ENCODE data around the gene CALHM3. TPM values are rescaled to one million over a fixed set of nuclear protein-coding genes. Genes with fewer than 3 reads are reported as not detected.

Gene CALHM3
- total and polyA plus RNA-seq, 3 experiments from 2014 or later: not detected

- Mint-ChIP-seq H3K27me3 (no peaks in the 10 kb centered on the region), H3K27ac (peak overlapping the region; percentile 87 to 99 (median 95)), H3K4me1 (peaks cover 51 to 72% (median 55%) of the 10 kb centered on the region in 3 donors), H3K9me3 (no peaks in the 10 kb centered on the region), H3K4me3 (peak overlapping the region; percentile 81 to 98 (median 96)), H3K36me3 (peaks cover 7 to 51% (median 9%) of the 10 kb centered on the region in 3 donors)
- CTCF ChIA-PET: interaction anchor here (1.1 to 5.9 kb wide), 8 partner anchors 14 to 35 kb away, joined by 3 to 30 read pairs (median 8); no protein-coding TSS in a partner anchor
- Histone ChIP-seq H3K4me1 (ENCODE audit: insufficient read depth, low read length) (peaks cover 30% of the 10 kb centered on the region), H3K27ac (ENCODE audit: low read depth, low read length) (peak overlapping the region; percentile 61), H3K36me3 (ENCODE audit: insufficient read depth, low read length) (peaks cover 8% of the 10 kb centered on the region), H3K4me3 (ENCODE audit: low read length) (peak overlapping the region; percentile 78), H3K9me3 (ENCODE audit: low read length) (no peaks in the 10 kb centered on the region), H3K27me3 (ENCODE audit: insufficient read depth, low read length, poor library complexity, severe bottlenecking) (no peaks in the 10 kb centered on the region)
- peak; percentile 25 to 70 (median 44) for DNase-seq
- POLR2A ChIA-PET: interaction anchor here (1.1 to 3.8 kb wide), 3 partner anchors 20 to 35 kb away, joined by 4 to 25 read pairs (median 5); no protein-coding TSS in a partner anchor
Measured at GRCh38 chr10:103451091-103451813, 27.8 kb downstream of the CALHM3 start.

GRCh38 chr10:103450201-103450695 lies 28.8 kb downstream of the CALHM3 start:
- POLR2A ChIA-PET: interaction anchor here (1.1 to 3.8 kb wide), 2 partner anchors 21 to 33 kb away, joined by 4 to 25 read pairs; no protein-coding TSS in a partner anchor
- Mint-ChIP-seq H3K4me3 (peak overlapping the region; percentile 81 to 98 (median 96)), H3K36me3 (peaks cover 7 to 61% (median 9%) of the 10 kb centered on the region in 3 donors)

GRCh38 chr10:103449208-103450144 lies 29.6 kb downstream of the CALHM3 start:
- no peaks in the 10 kb centered on the region for H3K9me3 Mint-ChIP-seq
- DNase-seq: no peak
- ChIA-PET CTCF (interaction anchor here (1.0 to 5.9 kb wide), 5 partner anchors 12 to 33 kb away, joined by 3 to 30 read pairs (median 8); no protein-coding TSS in a partner anchor), POLR2A (interaction anchor here (3.8 kb wide), 1 partner anchor 22 kb away, joined by 25 read pairs; no protein-coding TSS in a partner anchor)
- peaks cover 7 to 68% (median 9%) of the 10 kb centered on the region in 3 donors for H3K36me3 Mint-ChIP-seq
- H3K4me1 Mint-ChIP-seq: peaks cover 51 to 85% (median 63%) of the 10 kb centered on the region in 3 donors
- peaks cover 30% of the 10 kb centered on the region for H3K4me1 ChIP-seq (ENCODE audit: insufficient read depth, low read length)
- H3K4me3 Mint-ChIP-seq: peak overlapping the region; percentile 53 to 98 (median 96)
- no peak overlapping the region for H3K27ac ChIP-seq (ENCODE audit: low read depth, low read length)
- no peak overlapping the region for H3K4me3 ChIP-seq (ENCODE audit: low read length)
- H3K36me3 ChIP-seq (ENCODE audit: insufficient read depth, low read length): peaks cover 18% of the 10 kb centered on the region
- no peaks in the 10 kb centered on the region for H3K9me3 ChIP-seq (ENCODE audit: low read length)
- no peaks in the 10 kb centered on the region for H3K27me3 Mint-ChIP-seq
- H3K27me3 ChIP-seq (ENCODE audit: insufficient read depth, low read length, poor library complexity, severe bottlenecking): no peaks in the 10 kb centered on the region
- peak overlapping the region; percentile 87 to 99 (median 92) for H3K27ac Mint-ChIP-seq

More at GRCh38 chr10:103450201-103450695, 28.8 kb downstream of the CALHM3 start:
- H3K9me3 ChIP-seq (ENCODE audit: low read length): no peaks in the 10 kb centered on the region
- H3K36me3 ChIP-seq (ENCODE audit: insufficient read depth, low read length): peaks cover 11% of the 10 kb centered on the region
- no peak overlapping the region for H3K27ac ChIP-seq (ENCODE audit: low read depth, low read length)
- no peak for DNase-seq
- H3K4me3 ChIP-seq (ENCODE audit: low read length): peak overlapping the region; percentile 78
- H3K4me1 ChIP-seq (ENCODE audit: insufficient read depth, low read length): peaks cover 30% of the 10 kb centered on the region
- no peaks in the 10 kb centered on the region for H3K27me3 Mint-ChIP-seq
- no peaks in the 10 kb centered on the region for H3K27me3 ChIP-seq (ENCODE audit: insufficient read depth, low read length, poor library complexity, severe bottlenecking)
- peak overlapping the region; percentile 87 to 99 (median 94) for H3K27ac Mint-ChIP-seq
- H3K4me1 Mint-ChIP-seq: peaks cover 51 to 82% (median 59%) of the 10 kb centered on the region in 3 donors
- CTCF ChIA-PET: interaction anchor here (1.1 to 5.9 kb wide), 6 partner anchors 15 to 35 kb away, joined by 3 to 30 read pairs (median 12); no protein-coding TSS in a partner anchor
- H3K9me3 Mint-ChIP-seq: no peaks in the 10 kb centered on the region

- H3K27ac Mint-ChIP-seq: peak overlapping the region; percentile 87 to 99 (median 92)
- H3K4me3 Mint-ChIP-seq: peak overlapping the region; percentile 53 to 97 (median 91)
- H3K9me3 ChIP-seq (ENCODE audit: low read length): no peaks in the 10 kb centered on the region
- H3K36me3 ChIP-seq (ENCODE audit: insufficient read depth, low read length): peaks cover 25% of the 10 kb centered on the region
- POLR2A ChIA-PET: no interaction called here
- CTCF ChIA-PET: interaction anchor here (1.0 to 1.2 kb wide), 2 partner anchors 12 to 33 kb away, joined by 3 read pairs; no protein-coding TSS in a partner anchor
- no peak overlapping the region for H3K27ac ChIP-seq (ENCODE audit: low read depth, low read length)
- H3K4me1 Mint-ChIP-seq: peaks cover 49 to 78% (median 60%) of the 10 kb centered on the region in 3 donors
- DNase-seq: peak in 1 of 5 donors; percentile 26
- peaks cover 9 to 76% (median 12%) of the 10 kb centered on the region in 3 donors for H3K36me3 Mint-ChIP-seq
- H3K9me3 Mint-ChIP-seq: no peaks in the 10 kb centered on the region
- no peaks in the 10 kb centered on the region for H3K27me3 Mint-ChIP-seq
- peaks cover 30% of the 10 kb centered on the region for H3K4me1 ChIP-seq (ENCODE audit: insufficient read depth, low read length)
- no peak overlapping the region for H3K4me3 ChIP-seq (ENCODE audit: low read length)
- no peaks in the 10 kb centered on the region for H3K27me3 ChIP-seq (ENCODE audit: insufficient read depth, low read length, poor library complexity, severe bottlenecking)
Measured at GRCh38 chr10:103448746-103449145, 30.3 kb downstream of the CALHM3 start.

- Histone ChIP-seq H3K27me3 (ENCODE audit: insufficient read depth, low read length, poor library complexity, severe bottlenecking) (no peaks in the 10 kb centered on the region), H3K4me3 (ENCODE audit: low read length) (no peak overlapping the region), H3K27ac (ENCODE audit: low read depth, low read length) (no peak overlapping the region), H3K4me1 (ENCODE audit: insufficient read depth, low read length) (peaks cover 23% of the 10 kb centered on the region), H3K9me3 (ENCODE audit: low read length) (no peaks in the 10 kb centered on the region), H3K36me3 (ENCODE audit: insufficient read depth, low read length) (peaks cover 31% of the 10 kb centered on the region)
- Mint-ChIP-seq H3K27me3 (no peaks in the 10 kb centered on the region), H3K4me1 (peaks cover 40 to 62% (median 46%) of the 10 kb centered on the region in 3 donors), H3K36me3 (peaks cover 9 to 89% (median 14%) of the 10 kb centered on the region in 3 donors), H3K9me3 (no peaks in the 10 kb centered on the region), H3K4me3 (peak overlapping the region in 2 of 7 donors; percentile 15 to 81), H3K27ac (peak overlapping the region in 6 of 8 donors; percentile 17 to 89 (median 73))
- ChIA-PET POLR2A (no interaction called here), CTCF (interaction anchor here (0.7 to 2.0 kb wide), 3 partner anchors 30 to 38 kb away, joined by 3 to 5 read pairs (median 5); no protein-coding TSS in a partner anchor)
- DNase-seq: peak in 1 of 5 donors; percentile 17
Measured at GRCh38 chr10:103447187-103447586, 31.9 kb downstream of the CALHM3 start.

GRCh38 chr10:103445767-103446567 lies 33.1 kb downstream of the CALHM3 start:
- Histone ChIP-seq H3K27me3 (ENCODE audit: insufficient read depth, low read length, poor library complexity, severe bottlenecking) (no peaks in the 10 kb centered on the region), H3K36me3 (ENCODE audit: insufficient read depth, low read length) (peaks cover 31% of the 10 kb centered on the region), H3K4me1 (ENCODE audit: insufficient read depth, low read length) (peaks cover 23% of the 10 kb centered on the region), H3K27ac (ENCODE audit: low read depth, low read length) (no peak overlapping the region), H3K4me3 (ENCODE audit: low read length) (no peak overlapping the region), H3K9me3 (ENCODE audit: low read length) (no peaks in the 10 kb centered on the region)
- Mint-ChIP-seq H3K27ac (peak overlapping the region in 5 of 8 donors; percentile 31 to 81 (median 66)), H3K9me3 (no peaks in the 10 kb centered on the region), H3K27me3 (no peaks in the 10 kb centered on the region), H3K36me3 (peaks cover 9 to 90% (median 14%) of the 10 kb centered on the region in 3 donors), H3K4me1 (peaks cover 35 to 59% (median 43%) of the 10 kb centered on the region in 3 donors), H3K4me3 (peak overlapping the region in 2 of 7 donors; percentile 44 to 62)
- POLR2A ChIA-PET: interaction anchor here (0.7 kb wide), 1 partner anchor 49 kb away, joined by 10 read pairs; no protein-coding TSS in a partner anchor
- CTCF ChIA-PET: interaction anchor here (2.0 kb wide), 1 partner anchor 29 kb away, joined by 5 read pairs; no protein-coding TSS in a partner anchor
- peak in 1 of 5 donors; percentile 28 for DNase-seq

All from CD8-positive, alpha-beta memory T cell (primary cell).